ENCODE results near the gene BHMT2.

Gene BHMT2

GRCh38 chr5:79088507-79088906 lies 18.9 kb downstream of the BHMT2 start:
- Histone ChIP-seq H3K27ac (ENCODE audit: insufficient read depth, low read depth, low read length, poor library complexity, severe bottlenecking) (no peak overlapping the region), H3K9me3 (ENCODE audit: control insufficient read depth, low read length) (no peaks in the 10 kb centered on the region), H3K27me3 (ENCODE audit: control insufficient read depth, insufficient read depth, low read length, poor library complexity, severe bottlenecking) (no peaks in the 10 kb centered on the region), H3K4me1 (ENCODE audit: control insufficient read depth, insufficient read depth, low read length) (no peaks in the 10 kb centered on the region), H3K36me3 (ENCODE audit: control insufficient read depth, insufficient read depth, low read length) (no peaks in the 10 kb centered on the region), H3K4me3 (ENCODE audit: insufficient read depth, low read depth, low read length) (no peak overlapping the region)
- WGBS, 2 experiments = 86 to 87% methylated on average over 4 of the region's 4 CpGs

GRCh38 chr5:79091064-79091463 lies 21.5 kb downstream of the BHMT2 start:
- no peaks in the 10 kb centered on the region for H3K9me3 ChIP-seq (ENCODE audit: control insufficient read depth, low read length)
- no peak overlapping the region for H3K27ac ChIP-seq (ENCODE audit: insufficient read depth, low read depth, low read length, poor library complexity, severe bottlenecking)
- H3K27me3 ChIP-seq (ENCODE audit: control insufficient read depth, insufficient read depth, low read length, poor library complexity, severe bottlenecking) = no peaks in the 10 kb centered on the region
- 89 to 97% methylated on average over 2 of the region's 3 CpGs for WGBS, 2 experiments
- H3K36me3 ChIP-seq (ENCODE audit: control insufficient read depth, insufficient read depth, low read length) = no peaks in the 10 kb centered on the region
- H3K4me3 ChIP-seq (ENCODE audit: insufficient read depth, low read depth, low read length) = no peak overlapping the region
- no peaks in the 10 kb centered on the region for H3K4me1 ChIP-seq (ENCODE audit: control insufficient read depth, insufficient read depth, low read length)

DNA sequence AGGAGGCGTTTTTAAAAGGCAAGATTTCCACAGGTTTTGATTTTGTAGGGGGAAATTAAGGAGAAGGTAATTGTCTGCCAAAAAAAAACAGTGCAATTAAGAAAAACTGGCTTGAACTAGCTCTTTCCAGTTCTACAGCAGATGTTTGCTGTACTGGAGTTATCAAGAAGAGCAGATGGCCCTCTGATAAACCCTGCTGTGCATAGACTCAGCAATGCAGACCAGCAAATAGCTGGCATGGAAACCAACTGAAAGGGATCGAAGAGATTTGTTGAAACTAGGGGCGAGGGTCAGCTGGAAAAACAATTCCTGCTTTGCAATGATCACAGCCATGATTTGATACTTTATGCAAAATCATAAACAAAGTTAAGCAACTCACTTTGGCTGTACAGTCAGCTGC lies 24.2 kb downstream of the BHMT2 start:
- no peak overlapping the region for H3K4me3 ChIP-seq (ENCODE audit: insufficient read depth, low read depth, low read length)
- no peaks in the 10 kb centered on the region for H3K36me3 ChIP-seq (ENCODE audit: control insufficient read depth, insufficient read depth, low read length)
- H3K4me1 ChIP-seq (ENCODE audit: control insufficient read depth, insufficient read depth, low read length) = no peaks in the 10 kb centered on the region
- H3K9me3 ChIP-seq (ENCODE audit: control insufficient read depth, low read length) = no peaks in the 10 kb centered on the region
- 84 to 92% methylated on average over 3 of the region's 3 CpGs for WGBS, 2 experiments
- H3K27ac ChIP-seq (ENCODE audit: insufficient read depth, low read depth, low read length, poor library complexity, severe bottlenecking) = no peak overlapping the region
- H3K27me3 ChIP-seq (ENCODE audit: control insufficient read depth, insufficient read depth, low read length, poor library complexity, severe bottlenecking) = no peaks in the 10 kb centered on the region

- Histone ChIP-seq H3K36me3 (ENCODE audit: control insufficient read depth, insufficient read depth, low read length) (no peaks in the 10 kb centered on the region), H3K9me3 (ENCODE audit: control insufficient read depth, low read length) (no peaks in the 10 kb centered on the region), H3K4me1 (ENCODE audit: control insufficient read depth, insufficient read depth, low read length) (no peaks in the 10 kb centered on the region), H3K4me3 (ENCODE audit: insufficient read depth, low read depth, low read length) (no peak overlapping the region), H3K27ac (ENCODE audit: insufficient read depth, low read depth, low read length, poor library complexity, severe bottlenecking) (no peak overlapping the region), H3K27me3 (ENCODE audit: control insufficient read depth, insufficient read depth, low read length, poor library complexity, severe bottlenecking) (peaks cover 11% of the 10 kb centered on the region)
- WGBS, 2 experiments = 89 to 94% methylated on average over 2 of the region's 2 CpGs
These were observed 36.3 kb downstream of the BHMT2 start for GRCh38 chr5:79105868-79106267.

GRCh38 chr5:79107020-79107796 lies 37.6 kb downstream of the BHMT2 start:
- WGBS, 2 experiments = 80 to 87% methylated on average over 7 of the region's 7 CpGs
- no peak overlapping the region for H3K4me3 ChIP-seq (ENCODE audit: insufficient read depth, low read depth, low read length)
- H3K27me3 ChIP-seq (ENCODE audit: control insufficient read depth, insufficient read depth, low read length, poor library complexity, severe bottlenecking) = peaks cover 24% of the 10 kb centered on the region

DNA sequence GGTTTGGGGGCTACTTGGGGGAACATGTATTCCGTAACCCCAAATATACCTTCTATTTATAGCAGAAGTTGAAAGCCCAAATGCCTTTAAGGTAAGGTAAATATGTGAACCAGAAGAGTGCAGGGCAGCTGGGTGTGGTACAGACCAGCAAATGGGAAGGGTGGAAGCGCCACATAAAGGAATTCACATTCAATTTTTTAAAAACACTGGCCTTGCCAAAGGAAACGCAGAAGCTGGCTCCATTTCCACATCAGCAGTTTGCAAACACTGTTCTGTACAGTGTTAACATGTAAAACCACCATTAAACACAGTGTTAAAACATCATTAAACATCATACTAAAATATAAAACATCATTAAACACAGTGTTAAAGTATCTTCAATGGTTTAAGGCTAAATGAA lies 38.5 kb downstream of the BHMT2 start:
- H3K36me3 ChIP-seq (ENCODE audit: control insufficient read depth, insufficient read depth, low read length) = no peaks in the 10 kb centered on the region
- H3K27me3 ChIP-seq (ENCODE audit: control insufficient read depth, insufficient read depth, low read length, poor library complexity, severe bottlenecking) = peaks cover 33% of the 10 kb centered on the region
- H3K4me1 ChIP-seq (ENCODE audit: control insufficient read depth, insufficient read depth, low read length) = no peaks in the 10 kb centered on the region
- H3K9me3 ChIP-seq (ENCODE audit: control insufficient read depth, low read length) = no peaks in the 10 kb centered on the region
- 93% methylated on average over 2 to 3 of the region's 3 CpGs for WGBS, 2 experiments
- H3K4me3 ChIP-seq (ENCODE audit: insufficient read depth, low read depth, low read length) = no peak overlapping the region
- H3K27ac ChIP-seq (ENCODE audit: insufficient read depth, low read depth, low read length, poor library complexity, severe bottlenecking) = no peak overlapping the region

More at GRCh38 chr5:79107020-79107796, 37.6 kb downstream of the BHMT2 start:
- Histone ChIP-seq H3K27ac (ENCODE audit: insufficient read depth, low read depth, low read length, poor library complexity, severe bottlenecking) (no peak overlapping the region), H3K9me3 (ENCODE audit: control insufficient read depth, low read length) (no peaks in the 10 kb centered on the region), H3K4me1 (ENCODE audit: control insufficient read depth, insufficient read depth, low read length) (no peaks in the 10 kb centered on the region), H3K36me3 (ENCODE audit: control insufficient read depth, insufficient read depth, low read length) (no peaks in the 10 kb centered on the region)

GRCh38 chr5:79108792-79109191 lies 39.2 kb downstream of the BHMT2 start:
- Histone ChIP-seq H3K36me3 (ENCODE audit: control insufficient read depth, insufficient read depth, low read length) (no peaks in the 10 kb centered on the region), H3K4me1 (ENCODE audit: control insufficient read depth, insufficient read depth, low read length) (no peaks in the 10 kb centered on the region), H3K27ac (ENCODE audit: insufficient read depth, low read depth, low read length, poor library complexity, severe bottlenecking) (no peak overlapping the region), H3K27me3 (ENCODE audit: control insufficient read depth, insufficient read depth, low read length, poor library complexity, severe bottlenecking) (peaks cover 40% of the 10 kb centered on the region), H3K9me3 (ENCODE audit: control insufficient read depth, low read length) (no peaks in the 10 kb centered on the region), H3K4me3 (ENCODE audit: insufficient read depth, low read depth, low read length) (no peak overlapping the region)
- WGBS, 2 experiments = 86 to 91% methylated on average over 8 of the region's 8 CpGs

DNA sequence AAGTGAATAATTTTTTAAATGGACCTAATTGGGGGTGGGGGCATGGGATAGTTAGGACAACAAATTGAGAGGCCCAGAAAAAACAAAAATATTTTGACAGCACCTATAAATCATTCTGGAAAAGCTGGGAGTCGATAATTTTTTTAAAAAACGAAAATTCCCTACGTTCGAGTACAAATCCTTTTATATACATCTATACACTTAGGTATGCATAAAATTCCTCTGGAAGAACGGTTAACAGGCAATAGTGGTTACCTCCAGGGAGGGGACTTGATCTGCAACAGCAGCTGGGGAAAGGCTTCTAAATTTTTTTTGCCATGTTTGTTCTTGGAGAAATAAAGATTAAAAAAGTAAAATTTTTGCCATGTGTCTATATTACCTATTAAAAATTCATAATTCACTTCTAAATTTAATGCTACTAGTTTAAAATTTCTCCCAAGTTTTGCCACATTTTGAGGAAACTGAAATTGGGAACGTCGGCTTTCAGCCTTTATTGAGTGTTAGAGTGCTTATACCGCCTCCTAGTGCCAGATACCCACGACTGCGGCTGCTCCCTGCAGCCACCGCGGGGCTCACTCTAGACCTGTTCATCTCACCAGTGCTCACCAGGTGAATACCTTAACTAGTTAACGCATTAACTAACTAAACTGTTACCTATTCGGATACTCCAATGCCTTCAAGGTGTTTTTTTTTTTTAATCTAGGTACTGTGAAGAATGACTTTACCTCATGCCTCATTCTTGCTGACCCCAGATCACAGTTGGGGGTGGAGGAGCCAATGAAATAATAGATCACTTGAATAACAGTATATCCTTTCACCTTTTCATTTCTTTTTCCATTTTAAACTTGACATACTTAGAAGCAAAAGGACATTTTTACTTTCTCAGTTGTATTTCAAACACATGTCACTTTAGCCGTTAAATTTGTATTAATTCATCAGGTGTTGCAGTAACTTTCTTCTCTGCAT lies 40.2 kb downstream of the BHMT2 start:
- no peaks in the 10 kb centered on the region for H3K36me3 ChIP-seq (ENCODE audit: control insufficient read depth, insufficient read depth, low read length)
- no peak overlapping the region for H3K27ac ChIP-seq (ENCODE audit: insufficient read depth, low read depth, low read length, poor library complexity, severe bottlenecking)
- 28 to 50% methylated on average over 11 to 15 of the region's 15 CpGs for WGBS, 2 experiments
- H3K4me1 ChIP-seq (ENCODE audit: control insufficient read depth, insufficient read depth, low read length) = no peaks in the 10 kb centered on the region
- H3K9me3 ChIP-seq (ENCODE audit: control insufficient read depth, low read length) = no peaks in the 10 kb centered on the region
- H3K27me3 ChIP-seq (ENCODE audit: control insufficient read depth, insufficient read depth, low read length, poor library complexity, severe bottlenecking) = peaks cover 48% of the 10 kb centered on the region
- H3K4me3 ChIP-seq (ENCODE audit: insufficient read depth, low read depth, low read length) = no peak overlapping the region

DNA sequence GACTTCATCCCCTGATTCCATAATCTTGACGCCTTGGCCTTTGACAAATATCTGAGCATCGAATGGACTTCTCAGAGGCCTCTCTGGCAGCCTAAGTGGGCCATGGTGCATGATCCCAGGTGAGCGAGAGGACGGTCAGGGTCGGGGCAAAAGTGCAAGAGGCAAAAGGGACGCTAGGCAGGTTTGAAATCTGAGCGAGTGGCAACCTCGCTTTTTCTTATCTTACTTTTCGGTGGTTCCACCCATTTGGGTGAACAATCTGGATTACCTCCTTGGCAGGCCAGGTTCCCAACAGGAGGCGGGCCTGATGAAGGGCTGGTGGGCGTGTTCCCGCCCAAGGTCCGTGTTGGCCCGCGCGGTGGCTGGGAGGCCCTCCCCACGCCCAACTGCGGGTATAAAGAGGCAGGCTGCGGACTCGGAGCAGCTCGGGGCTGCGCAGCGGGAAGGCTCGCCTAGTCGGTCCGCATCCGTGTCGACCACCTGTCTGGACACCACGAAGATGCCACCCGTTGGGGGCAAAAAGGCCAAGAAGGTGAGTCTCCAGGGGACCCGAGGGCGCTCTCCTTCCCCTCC lies 41.9 kb downstream of the BHMT2 start, which contains the start of gene BHMT:
TSS of gene BHMT (plus strand) at position 423 of the 573 bp plus-strand sequence. CDS start at position 500, 77 bp downstream.
- peaks cover 52% of the 10 kb centered on the region for H3K27me3 ChIP-seq (ENCODE audit: control insufficient read depth, insufficient read depth, low read length, poor library complexity, severe bottlenecking)
- no peaks in the 10 kb centered on the region for H3K4me1 ChIP-seq (ENCODE audit: control insufficient read depth, insufficient read depth, low read length)
- H3K9me3 ChIP-seq (ENCODE audit: control insufficient read depth, low read length) = no peaks in the 10 kb centered on the region
- H3K27ac ChIP-seq (ENCODE audit: insufficient read depth, low read depth, low read length, poor library complexity, severe bottlenecking) = no peak within 1 kb of the TSS
- no peaks in the 10 kb centered on the region for H3K36me3 ChIP-seq (ENCODE audit: control insufficient read depth, insufficient read depth, low read length)
- peak within 1 kb of the TSS; percentile 31 for H3K4me3 ChIP-seq (ENCODE audit: insufficient read depth, low read depth, low read length)
- 20 to 21% methylated on average over 32 of the region's 32 CpGs for WGBS, 2 experiments
